Osteocyte (in vitro differentiated cells): ENCODE results near the gene RBM33. TPM values are rescaled to one million over a fixed set of nuclear protein-coding genes. Genes with fewer than 3 reads are reported as not detected.

Experiments used
- DNase-seq: peaks from one replicate; pipeline ENCODE4 v3.0.0; 2021; ENCODE audit warnings: mixed read lengths; ENCODE audit not compliant: unreplicated experiment; ENCODE audit errors: extremely low spot score
- H3K27ac Mint-ChIP-seq: one replicate; pipeline ENCODE4 v1.8.0; 2021; ENCODE audit warnings: mild to moderate bottlenecking, mixed read lengths; ENCODE audit not compliant: unreplicated experiment
- H3K27me3 Mint-ChIP-seq: one replicate; pipeline ENCODE4 v1.8.0; 2021; ENCODE audit warnings: mixed read lengths; ENCODE audit not compliant: unreplicated experiment
- H3K36me3 Mint-ChIP-seq: one replicate; pipeline ENCODE4 v1.8.0; 2021; ENCODE audit warnings: mixed read lengths; ENCODE audit not compliant: unreplicated experiment
- H3K4me1 Mint-ChIP-seq: one replicate; pipeline ENCODE4 v1.8.0; 2021; ENCODE audit warnings: mixed read lengths; ENCODE audit not compliant: unreplicated experiment
- H3K4me3 Mint-ChIP-seq: one replicate; pipeline ENCODE4 v1.8.0; 2021; ENCODE audit warnings: mild to moderate bottlenecking, moderate library complexity, mixed read lengths; ENCODE audit not compliant: unreplicated experiment
- H3K9me3 Mint-ChIP-seq: one replicate; pipeline ENCODE4 v1.8.0; 2021; ENCODE audit warnings: mixed read lengths; ENCODE audit not compliant: unreplicated experiment
- total RNA-seq: library from RNA; stranded (reverse); gene quantifications from 2 replicates; pipeline ENCODE4 v1.2.1, GENCODE V29; 2021
- TF ChIP-seq, protein P1 (sequence below): fragments of 200-600 bp; sonication (generic); IDR thresholded peaks from 2 replicates; pipeline ENCODE4 v1.5.0; 2021; ENCODE audit warnings: antibody characterized with exemption, mild to moderate bottlenecking, moderate library complexity

Gene RBM33
- total RNA-seq, 1 donor from 2014 or later = 52.4 TPM

DNA sequence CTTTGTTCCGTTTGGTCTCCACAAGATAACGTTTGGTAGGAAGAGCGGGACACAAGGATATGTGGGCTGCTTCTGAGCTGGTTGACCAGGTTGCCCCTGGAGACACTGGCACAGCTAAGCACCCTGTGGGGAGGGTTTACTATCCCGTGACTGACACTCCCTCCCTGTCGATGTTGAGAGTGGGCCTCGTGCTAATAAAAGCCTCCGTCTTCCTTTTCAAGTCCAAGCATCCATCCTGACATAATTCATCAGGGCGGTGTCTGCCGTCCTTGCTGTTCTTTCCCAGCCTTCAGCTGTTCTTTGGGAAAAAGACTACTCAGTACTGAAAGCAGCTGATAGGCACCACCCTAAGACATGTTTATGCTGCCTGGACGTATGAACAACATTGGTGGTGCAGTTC is 118.2 kb downstream of the RBM33 start:
- no peak overlapping the region for H3K4me3 Mint-ChIP-seq
- DNase-seq = no peak
- H3K36me3 Mint-ChIP-seq = peaks cover 19% of the 10 kb centered on the region
- no peaks in the 10 kb centered on the region for H3K27me3 Mint-ChIP-seq
- TF ChIP-seq, protein P1, sequence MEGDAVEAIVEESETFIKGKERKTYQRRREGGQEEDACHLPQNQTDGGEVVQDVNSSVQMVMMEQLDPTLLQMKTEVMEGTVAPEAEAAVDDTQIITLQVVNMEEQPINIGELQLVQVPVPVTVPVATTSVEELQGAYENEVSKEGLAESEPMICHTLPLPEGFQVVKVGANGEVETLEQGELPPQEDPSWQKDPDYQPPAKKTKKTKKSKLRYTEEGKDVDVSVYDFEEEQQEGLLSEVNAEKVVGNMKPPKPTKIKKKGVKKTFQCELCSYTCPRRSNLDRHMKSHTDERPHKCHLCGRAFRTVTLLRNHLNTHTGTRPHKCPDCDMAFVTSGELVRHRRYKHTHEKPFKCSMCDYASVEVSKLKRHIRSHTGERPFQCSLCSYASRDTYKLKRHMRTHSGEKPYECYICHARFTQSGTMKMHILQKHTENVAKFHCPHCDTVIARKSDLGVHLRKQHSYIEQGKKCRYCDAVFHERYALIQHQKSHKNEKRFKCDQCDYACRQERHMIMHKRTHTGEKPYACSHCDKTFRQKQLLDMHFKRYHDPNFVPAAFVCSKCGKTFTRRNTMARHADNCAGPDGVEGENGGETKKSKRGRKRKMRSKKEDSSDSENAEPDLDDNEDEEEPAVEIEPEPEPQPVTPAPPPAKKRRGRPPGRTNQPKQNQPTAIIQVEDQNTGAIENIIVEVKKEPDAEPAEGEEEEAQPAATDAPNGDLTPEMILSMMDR = no peak
- peaks cover 47% of the 10 kb centered on the region for H3K4me1 Mint-ChIP-seq
- peak overlapping the region; percentile 97 for H3K27ac Mint-ChIP-seq
- no peaks in the 10 kb centered on the region for H3K9me3 Mint-ChIP-seq

DNA sequence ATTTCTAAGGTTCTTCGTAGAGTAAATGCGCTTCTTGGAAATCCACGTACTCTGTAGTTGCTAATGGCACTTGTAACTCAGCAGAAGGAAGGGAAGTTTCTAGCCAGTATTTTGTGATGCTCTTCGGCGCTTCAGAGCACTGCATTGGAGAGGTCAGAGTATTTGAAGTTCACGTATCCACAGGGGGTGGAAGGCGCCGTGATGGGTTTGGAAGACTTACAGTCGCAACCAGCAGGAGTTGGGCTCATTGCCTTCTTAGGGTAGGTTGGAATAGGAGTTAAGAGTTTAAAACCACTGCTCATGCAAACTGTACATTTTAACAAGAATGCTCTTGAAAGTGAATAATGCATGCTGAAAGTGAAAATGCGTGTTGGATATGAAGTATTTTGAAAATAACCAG is 118.7 kb downstream of the RBM33 start:
- Mint-ChIP-seq H3K27me3 (no peaks in the 10 kb centered on the region), H3K4me3 (peak overlapping the region; percentile 62), H3K36me3 (peaks cover 17% of the 10 kb centered on the region), H3K4me1 (peaks cover 46% of the 10 kb centered on the region), H3K9me3 (no peaks in the 10 kb centered on the region), H3K27ac (peak overlapping the region; percentile 97)
- DNase-seq = no peak
- TF ChIP-seq, protein P1 = no peak

DNA sequence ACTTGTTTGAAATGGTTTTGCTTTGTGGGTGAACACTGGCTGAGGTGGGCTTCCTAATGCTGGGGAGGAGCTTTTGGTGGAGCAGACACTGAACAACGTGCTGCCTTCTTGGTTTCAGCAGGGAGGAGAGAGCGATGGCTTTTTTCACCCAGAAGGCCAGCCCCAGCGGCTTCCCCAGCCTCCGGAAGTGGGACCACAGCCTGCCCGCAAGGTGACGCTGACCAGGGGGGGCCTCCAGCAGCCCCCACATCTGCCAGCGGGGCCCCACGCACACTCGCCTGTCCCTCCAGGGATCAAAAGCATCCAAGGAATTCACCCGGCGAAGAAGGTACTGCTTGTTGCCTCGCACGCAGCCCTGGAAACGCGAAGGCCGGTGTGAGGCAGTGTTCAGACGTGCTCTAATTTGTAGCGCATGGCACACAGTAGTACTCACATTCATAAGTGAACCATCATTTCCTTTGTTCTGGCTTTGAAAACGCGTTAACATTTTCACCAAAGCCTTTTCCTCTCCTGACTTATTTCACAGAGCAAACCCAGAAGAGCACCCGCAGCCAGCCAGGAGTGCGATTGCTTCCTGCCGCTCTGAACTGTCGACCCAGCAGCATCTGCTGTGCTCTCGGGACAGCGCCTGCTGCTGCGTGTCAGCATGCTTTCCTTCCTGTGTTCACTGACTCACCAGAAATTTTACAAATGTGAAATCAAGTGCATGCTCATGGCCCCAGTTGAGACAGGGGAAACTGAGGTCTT is 119.4 kb downstream of the RBM33 start:
- Mint-ChIP-seq H3K27ac (peak overlapping the region; percentile 97), H3K4me1 (peaks cover 42% of the 10 kb centered on the region), H3K9me3 (no peaks in the 10 kb centered on the region), H3K27me3 (no peaks in the 10 kb centered on the region), H3K36me3 (peaks cover 19% of the 10 kb centered on the region), H3K4me3 (peak overlapping the region; percentile 62)
- DNase-seq = no peak
- TF ChIP-seq, protein P1 = no peak

DNA sequence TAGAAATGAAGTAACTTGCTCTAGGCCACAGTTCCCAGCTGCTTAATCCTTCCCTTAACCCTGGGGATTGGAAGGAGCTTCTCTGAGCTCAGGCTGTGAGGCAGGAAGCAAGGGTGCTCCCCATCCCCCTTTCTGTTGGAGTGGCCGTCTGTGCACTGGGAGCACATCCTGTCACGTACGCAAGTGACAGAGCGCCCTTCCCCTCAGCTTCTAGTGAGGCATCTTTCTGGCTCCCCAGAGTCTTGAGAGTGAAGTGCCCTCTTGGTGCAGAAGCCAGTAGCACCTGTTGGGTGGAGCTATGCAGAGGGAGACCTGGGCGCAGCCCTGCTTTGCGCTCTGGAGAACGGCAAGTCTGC is 120.0 kb downstream of the RBM33 start:
- Mint-ChIP-seq H3K9me3 (no peaks in the 10 kb centered on the region), H3K27me3 (no peaks in the 10 kb centered on the region), H3K27ac (peak overlapping the region; percentile 97), H3K4me1 (peaks cover 42% of the 10 kb centered on the region), H3K36me3 (peaks cover 24% of the 10 kb centered on the region), H3K4me3 (no peak overlapping the region)
- TF ChIP-seq, protein P1 = no peak
- no peak for DNase-seq

DNA sequence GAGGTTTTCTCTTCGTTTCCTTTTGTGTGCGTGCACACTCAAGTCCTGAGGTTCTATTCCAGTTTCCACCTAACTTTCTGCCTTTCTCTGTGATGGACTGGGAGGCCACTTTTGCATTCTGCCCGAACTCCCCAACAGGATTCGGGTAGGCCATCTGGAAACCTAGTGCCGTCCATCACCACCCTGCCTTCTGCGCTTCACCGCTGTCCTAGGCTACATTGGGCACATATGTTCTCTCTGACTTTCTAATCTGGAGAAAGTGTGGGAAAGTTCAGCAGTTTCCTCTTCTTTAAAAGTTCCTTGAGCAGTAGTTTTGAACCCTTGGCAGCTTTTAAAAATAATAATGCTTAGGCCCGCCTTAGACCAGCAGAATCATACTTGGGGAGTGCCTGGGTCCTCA is 121.0 kb downstream of the RBM33 start:
- Mint-ChIP-seq H3K4me1 (peaks cover 44% of the 10 kb centered on the region), H3K4me3 (no peak overlapping the region), H3K27ac (no peak overlapping the region), H3K36me3 (peaks cover 26% of the 10 kb centered on the region), H3K9me3 (no peaks in the 10 kb centered on the region), H3K27me3 (no peaks in the 10 kb centered on the region)
- DNase-seq = no peak
- TF ChIP-seq, protein P1 = no peak
